22Rv1 (cell line): ENCODE data around the gene SRPRB.

Source experiments
- H3K27ac ChIP-seq: fragments of 450-650 bp; 2 replicates; pipeline ENCODE4 v1.5.1; 2017
- ZFX ChIP-seq: fragments of 450-650 bp; IDR thresholded peaks from 2 replicates; pipeline ENCODE4 v1.6.1; 2017; ENCODE audit warnings: antibody characterized with exemption, borderline replicate concordance
- TF ChIP-seq, protein P1 (sequence below): fragments of 450-650 bp; IDR thresholded peaks from 2 replicates; pipeline ENCODE4 v1.5.1; 2017; ENCODE audit warnings: mild to moderate bottlenecking

The SRPRB gene

DNA sequence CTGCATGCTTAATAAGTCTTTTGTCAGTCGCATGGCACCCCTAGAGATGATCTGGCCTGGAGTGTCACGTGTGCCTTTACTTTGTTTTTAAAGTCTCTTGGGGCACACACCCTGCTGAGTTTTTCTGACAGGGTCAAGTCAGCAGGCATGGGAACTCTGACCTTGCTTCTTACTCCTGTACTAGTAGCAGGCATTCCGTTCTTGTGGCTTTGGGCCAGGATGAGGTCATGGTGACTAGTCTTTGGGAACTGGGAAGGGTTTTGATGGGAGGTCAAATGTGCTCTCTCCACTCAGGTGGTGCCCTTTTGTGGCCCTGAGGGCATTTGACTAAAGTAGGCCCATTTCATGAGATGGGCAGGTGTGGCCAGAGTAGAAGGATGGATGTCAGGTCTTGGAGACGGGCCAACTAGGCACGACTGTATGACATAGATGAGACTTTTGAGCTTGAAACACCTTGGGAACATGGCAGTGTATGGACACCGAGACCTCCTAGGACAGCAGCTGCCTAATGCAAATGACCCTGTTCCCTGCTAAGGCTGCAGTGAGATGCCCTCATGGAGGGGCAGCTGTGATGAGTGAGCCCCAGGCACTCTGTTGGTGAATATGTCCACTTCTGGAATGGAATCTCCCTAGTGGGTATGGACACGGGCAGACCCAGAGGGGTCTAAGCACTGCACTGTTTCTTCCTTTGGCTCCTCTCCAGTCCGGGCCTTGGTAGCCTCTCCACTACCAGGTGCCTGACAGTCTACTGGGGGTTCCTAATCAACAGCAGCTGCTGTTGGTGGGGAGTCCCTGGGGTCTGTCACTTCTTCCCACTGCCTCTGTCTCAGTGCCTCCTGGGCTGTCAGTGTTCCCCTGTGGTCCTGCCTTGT, 16.4 kb downstream of the SRPRB start:
- TF ChIP-seq ZFX: no peak
- TF ChIP-seq, protein P1, sequence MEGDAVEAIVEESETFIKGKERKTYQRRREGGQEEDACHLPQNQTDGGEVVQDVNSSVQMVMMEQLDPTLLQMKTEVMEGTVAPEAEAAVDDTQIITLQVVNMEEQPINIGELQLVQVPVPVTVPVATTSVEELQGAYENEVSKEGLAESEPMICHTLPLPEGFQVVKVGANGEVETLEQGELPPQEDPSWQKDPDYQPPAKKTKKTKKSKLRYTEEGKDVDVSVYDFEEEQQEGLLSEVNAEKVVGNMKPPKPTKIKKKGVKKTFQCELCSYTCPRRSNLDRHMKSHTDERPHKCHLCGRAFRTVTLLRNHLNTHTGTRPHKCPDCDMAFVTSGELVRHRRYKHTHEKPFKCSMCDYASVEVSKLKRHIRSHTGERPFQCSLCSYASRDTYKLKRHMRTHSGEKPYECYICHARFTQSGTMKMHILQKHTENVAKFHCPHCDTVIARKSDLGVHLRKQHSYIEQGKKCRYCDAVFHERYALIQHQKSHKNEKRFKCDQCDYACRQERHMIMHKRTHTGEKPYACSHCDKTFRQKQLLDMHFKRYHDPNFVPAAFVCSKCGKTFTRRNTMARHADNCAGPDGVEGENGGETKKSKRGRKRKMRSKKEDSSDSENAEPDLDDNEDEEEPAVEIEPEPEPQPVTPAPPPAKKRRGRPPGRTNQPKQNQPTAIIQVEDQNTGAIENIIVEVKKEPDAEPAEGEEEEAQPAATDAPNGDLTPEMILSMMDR: peak; percentile 39
- H3K27ac ChIP-seq: no peak overlapping the region

DNA sequence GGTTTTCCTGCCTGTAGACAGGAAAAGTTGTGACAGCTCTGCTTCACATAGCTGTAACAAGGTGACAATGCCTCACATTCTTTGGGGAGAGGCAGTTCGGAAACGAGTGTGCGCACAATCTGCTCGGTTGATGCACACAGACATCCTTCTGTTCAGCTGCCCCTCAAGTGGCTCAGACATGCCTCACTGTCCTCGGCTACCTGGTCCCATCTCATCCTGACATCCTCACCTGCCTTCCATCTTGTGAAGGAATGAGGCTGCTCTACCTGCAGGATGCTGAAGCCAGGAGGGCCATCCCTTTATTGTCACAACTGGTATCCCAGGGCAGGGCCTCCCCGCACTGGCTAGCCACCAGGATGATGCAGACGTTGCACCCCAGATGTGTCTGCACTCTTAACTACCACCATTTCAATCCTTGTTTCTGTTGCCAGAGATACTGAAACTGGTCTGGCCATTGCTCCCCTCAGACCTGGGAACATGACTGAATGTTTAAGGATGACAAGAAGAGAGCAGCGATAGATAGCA, 19.4 kb downstream of the SRPRB start:
- H3K27ac ChIP-seq: no peak overlapping the region
- TF ChIP-seq ZFX: no peak
- TF ChIP-seq, protein P1: no peak

DNA sequence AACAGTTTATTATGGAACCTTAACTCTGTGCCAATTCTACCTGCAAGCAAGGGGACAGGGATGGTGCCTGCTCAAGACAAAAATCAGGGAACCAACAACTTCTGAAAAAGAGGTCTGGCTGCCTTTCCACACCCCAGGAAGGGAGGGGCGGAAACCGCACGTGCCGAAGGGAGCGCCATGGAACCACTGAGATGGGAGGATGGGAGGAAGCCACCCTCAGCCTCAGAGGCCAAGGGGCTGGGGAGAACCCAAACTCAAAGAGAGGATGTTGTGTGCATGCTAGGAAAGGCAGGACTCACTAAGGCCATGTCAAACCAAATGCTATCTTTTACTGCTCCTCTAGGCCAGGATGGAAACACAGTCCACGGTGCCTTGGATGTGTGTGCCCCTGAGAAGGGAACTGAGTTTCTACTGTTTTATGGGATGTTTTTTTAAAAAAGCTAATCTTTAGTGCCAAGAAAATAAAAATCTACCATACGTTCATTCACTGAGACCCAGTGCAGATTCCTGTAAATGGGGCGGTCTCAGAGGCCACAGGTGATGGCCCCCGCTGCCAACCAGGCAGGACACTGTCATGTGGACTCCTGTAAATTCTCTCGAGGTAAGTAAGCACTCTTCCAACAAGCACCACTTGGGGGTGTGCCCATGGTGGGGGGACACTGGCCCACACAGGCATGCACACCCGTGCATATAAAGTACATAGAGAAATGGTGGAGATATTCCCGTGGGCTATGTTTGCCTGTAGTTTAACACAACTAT, 20.5 kb downstream of the SRPRB start:
- no peak for TF ChIP-seq ZFX
- TF ChIP-seq, protein P1: no peak
- H3K27ac ChIP-seq: no peak overlapping the region

DNA sequence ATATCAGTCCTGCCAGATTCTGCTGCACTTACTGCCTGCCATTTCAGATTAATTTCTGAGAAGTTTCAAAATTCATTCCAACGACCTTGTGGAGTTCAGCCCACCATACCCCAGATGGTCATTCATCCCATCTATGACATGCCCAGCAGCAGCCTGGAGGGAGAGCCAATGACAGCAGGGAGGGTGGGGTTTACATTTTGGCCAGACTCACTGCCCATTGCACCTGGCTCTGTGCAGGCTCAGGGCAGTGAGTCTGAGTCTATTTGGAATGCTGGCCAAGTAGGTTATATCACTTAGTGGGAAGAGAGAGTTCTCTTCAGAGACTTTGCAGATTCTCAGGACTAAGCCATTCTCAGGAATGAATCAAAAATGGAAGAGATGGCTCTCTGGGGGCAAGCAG, 21.5 kb downstream of the SRPRB start:
- TF ChIP-seq, protein P1: no peak
- TF ChIP-seq ZFX: no peak
- H3K27ac ChIP-seq: no peak overlapping the region

DNA sequence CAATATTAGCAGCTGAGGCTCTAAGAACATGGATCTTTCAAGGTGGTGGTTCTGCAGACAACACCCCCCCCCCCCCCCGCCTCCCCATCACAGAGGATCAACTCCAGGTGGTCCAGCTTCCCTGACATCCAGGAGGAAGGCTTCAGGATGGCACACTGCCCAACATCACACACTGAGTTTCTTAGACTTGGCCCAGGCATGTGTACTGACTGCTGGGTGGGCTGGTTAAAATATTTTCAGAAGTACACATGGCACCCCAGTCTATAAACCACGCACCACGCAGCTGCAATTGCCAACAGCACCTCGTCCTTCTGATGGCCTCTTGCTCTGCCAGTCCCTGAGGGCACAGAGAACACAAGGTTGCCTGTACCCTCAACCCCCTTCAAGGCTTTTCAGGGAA, 22.1 kb downstream of the SRPRB start:
- TF ChIP-seq, protein P1: no peak
- TF ChIP-seq ZFX: no peak
- H3K27ac ChIP-seq: no peak overlapping the region

DNA sequence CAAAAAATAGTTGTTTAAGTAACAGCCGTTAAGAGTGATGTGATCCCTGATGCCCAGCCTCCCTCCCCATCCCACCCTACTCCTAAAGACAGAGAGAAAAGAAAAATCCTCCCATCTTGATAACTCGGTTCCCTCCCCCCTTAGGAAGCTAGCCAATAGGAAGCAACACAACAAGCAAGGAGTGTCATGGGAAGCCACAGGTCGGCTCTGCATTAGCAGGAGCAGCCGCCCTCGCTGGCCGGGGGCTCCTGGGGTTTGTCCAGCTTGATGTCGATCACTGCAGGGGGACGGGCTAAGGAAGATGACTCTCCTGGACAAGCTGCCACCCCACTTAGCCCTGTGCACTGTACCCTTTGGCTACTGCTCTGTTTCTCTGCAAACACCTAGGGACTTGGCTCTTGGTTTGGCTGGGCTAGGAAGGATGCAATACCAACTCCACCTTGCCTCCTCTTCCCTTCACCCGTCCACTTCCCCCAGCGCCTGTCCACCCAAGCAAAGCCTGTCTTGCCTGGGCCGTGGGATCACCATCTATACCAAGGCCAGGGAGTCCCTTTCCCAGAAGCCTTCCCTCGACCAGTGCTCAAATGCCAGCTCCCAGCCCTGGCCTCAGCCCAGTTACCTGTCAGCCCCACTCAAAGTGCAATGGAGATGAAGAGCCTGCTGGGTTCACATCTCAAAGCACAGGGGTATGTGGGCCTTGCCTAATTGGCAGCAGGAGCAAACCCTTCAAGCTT, 23.1 kb downstream of the SRPRB start:
- H3K27ac ChIP-seq: no peak overlapping the region
- TF ChIP-seq, protein P1: no peak
- TF ChIP-seq ZFX: no peak
